ENCODE results near the gene GRIA4.

- no peak for TF ChIP-seq CTCF (IDR thresholded peaks at IDR 0.05)
- TF ChIP-seq POLR2A (IDR thresholded peaks at IDR 0.05): no peak
Measured at GRCh38 chr11:105781807-105782206, 171.9 kb downstream of the GRIA4 start.
